ENCODE results near the gene AAMP.

The AAMP gene

GRCh38 chr2:218217360-218218267, 52.3 kb downstream of the AAMP start:
- peak overlapping the region; percentile 83 for H3K4me3 ChIP-seq (ENCODE audit: low read depth, low read length, poor library complexity, severe bottlenecking)
- TF ChIP-seq CTCF (IDR thresholded peaks at IDR 0.05; ENCODE audit: low read length) (no peak), EZH2 (IDR thresholded peaks at IDR 0.05; ENCODE audit: borderline replicate concordance, low read length) (no peak)
- H3F3A ChIP-seq (ENCODE audit: insufficient read depth, low read length), result no peaks in the 10 kb centered on the region
- H3K9me3 ChIP-seq (ENCODE audit: low read length), result no peaks in the 10 kb centered on the region
- no peaks in the 10 kb centered on the region for H3K9me2 ChIP-seq (ENCODE audit: low read depth, low read length)
- H3K27me3 ChIP-seq (ENCODE audit: insufficient read depth, low read length), result no peaks in the 10 kb centered on the region
- H2AFZ ChIP-seq (ENCODE audit: low read length), result no peak overlapping the region
- H3K36me3 ChIP-seq (ENCODE audit: insufficient read depth, low read length), result peaks cover 26% of the 10 kb centered on the region
- H3K27ac ChIP-seq (ENCODE audit: low read depth, low read length, poor library complexity, severe bottlenecking), result peak overlapping the region; percentile 77
- peak overlapping the region; percentile 78 for H3K4me2 ChIP-seq (ENCODE audit: low read length)
- peak overlapping the region; percentile 90 for H3K9ac ChIP-seq (ENCODE audit: low read length)
- H4K20me1 ChIP-seq (ENCODE audit: insufficient read depth, low read length), result no peaks in the 10 kb centered on the region
- peaks cover 51% of the 10 kb centered on the region for H3K4me1 ChIP-seq (ENCODE audit: insufficient read depth, low read length, severe bottlenecking)
- H3K79me2 ChIP-seq (ENCODE audit: insufficient read depth, low read length), result peaks cover 54% of the 10 kb centered on the region

- Histone ChIP-seq H3K4me1 (ENCODE audit: insufficient read depth, low read length, severe bottlenecking) (peaks cover 43% of the 10 kb centered on the region), H3K36me3 (ENCODE audit: insufficient read depth, low read length) (peaks cover 23% of the 10 kb centered on the region), H3K27ac (ENCODE audit: low read depth, low read length, poor library complexity, severe bottlenecking) (peak within 1 kb of the TSS; percentile 77), H3K9me3 (ENCODE audit: low read length) (no peaks in the 10 kb centered on the region), H2AFZ (ENCODE audit: low read length) (peak within 1 kb of the TSS; percentile 22), H4K20me1 (ENCODE audit: insufficient read depth, low read length) (no peaks in the 10 kb centered on the region), H3F3A (ENCODE audit: insufficient read depth, low read length) (no peaks in the 10 kb centered on the region), H3K4me2 (ENCODE audit: low read length) (peak within 1 kb of the TSS; percentile 78), H3K4me3 (ENCODE audit: low read depth, low read length, poor library complexity, severe bottlenecking) (peak within 1 kb of the TSS; percentile 83), H3K27me3 (ENCODE audit: insufficient read depth, low read length) (no peaks in the 10 kb centered on the region), H3K9ac (ENCODE audit: low read length) (peak within 1 kb of the TSS; percentile 90), H3K9me2 (ENCODE audit: low read depth, low read length) (no peaks in the 10 kb centered on the region), H3K79me2 (ENCODE audit: insufficient read depth, low read length) (peaks cover 46% of the 10 kb centered on the region)
- TF ChIP-seq EZH2 (IDR thresholded peaks at IDR 0.05; ENCODE audit: borderline replicate concordance, low read length) (no peak), CTCF (IDR thresholded peaks at IDR 0.05; ENCODE audit: low read length) (no peak)
Measured at GRCh38 chr2:218216674-218217359, 53.1 kb downstream of the AAMP start, which contains the start of gene ARPC2. ARPC2 (plus strand) TSS chr2:218217189; CDS start chr2:218217471, 282 bp downstream.

GRCh38 chr2:218216336-218216673, 53.6 kb downstream of the AAMP start:
- Histone ChIP-seq H3K9me2 (ENCODE audit: low read depth, low read length) (no peaks in the 10 kb centered on the region), H3K9ac (ENCODE audit: low read length) (peak overlapping the region; percentile 62), H4K20me1 (ENCODE audit: insufficient read depth, low read length) (no peaks in the 10 kb centered on the region), H3K4me1 (ENCODE audit: insufficient read depth, low read length, severe bottlenecking) (peaks cover 41% of the 10 kb centered on the region), H3K4me2 (ENCODE audit: low read length) (peak overlapping the region; percentile 67), H3K79me2 (ENCODE audit: insufficient read depth, low read length) (peaks cover 40% of the 10 kb centered on the region), H3K27ac (ENCODE audit: low read depth, low read length, poor library complexity, severe bottlenecking) (no peak overlapping the region), H2AFZ (ENCODE audit: low read length) (peak overlapping the region; percentile 22), H3K27me3 (ENCODE audit: insufficient read depth, low read length) (no peaks in the 10 kb centered on the region), H3K4me3 (ENCODE audit: low read depth, low read length, poor library complexity, severe bottlenecking) (peak overlapping the region; percentile 83), H3K36me3 (ENCODE audit: insufficient read depth, low read length) (peaks cover 18% of the 10 kb centered on the region), H3K9me3 (ENCODE audit: low read length) (no peaks in the 10 kb centered on the region), H3F3A (ENCODE audit: insufficient read depth, low read length) (no peaks in the 10 kb centered on the region)
- no peak for TF ChIP-seq EZH2 (IDR thresholded peaks at IDR 0.05; ENCODE audit: borderline replicate concordance, low read length)
- no peak for TF ChIP-seq CTCF (IDR thresholded peaks at IDR 0.05; ENCODE audit: low read length)
